GM10248 (cell line): ENCODE measurements around the gene TSPAN13.
A peak's percentile ranks its signal among the peaks of the same experiment; 100 is the strongest.

ENCODE experiments used
- CTCF ChIA-PET: fragments of 300-600 bp; sonication (Branson Sonifier 250); formaldehyde crosslinking; extraction: SDS; loops from one replicate; lab custom pipeline; 2021; ENCODE audit warnings: antibody characterized with exemption; lab: Yijun Ruan, JAX
- POLR2A ChIA-PET: fragments of 350-650 bp; sonication (Branson Sonifier 250); formaldehyde crosslinking; extraction: SDS; loops from one replicate; lab custom pipeline; 2020; ENCODE audit warnings: antibody characterized with exemption; lab: Yijun Ruan, JAX
- DNase-seq: peaks from one replicate; pipeline ENCODE4 v3.0.0; 2012; ENCODE audit errors: extremely low spot score
- CTCF ChIP-seq: IDR thresholded peaks from 2 replicates; pipeline ENCODE4 v1.5.1; 2012; ENCODE audit warnings: mild to moderate bottlenecking, low read depth; ENCODE audit errors: extremely low read depth, missing control alignments, control extremely low read depth

Gene TSPAN13

DNA sequence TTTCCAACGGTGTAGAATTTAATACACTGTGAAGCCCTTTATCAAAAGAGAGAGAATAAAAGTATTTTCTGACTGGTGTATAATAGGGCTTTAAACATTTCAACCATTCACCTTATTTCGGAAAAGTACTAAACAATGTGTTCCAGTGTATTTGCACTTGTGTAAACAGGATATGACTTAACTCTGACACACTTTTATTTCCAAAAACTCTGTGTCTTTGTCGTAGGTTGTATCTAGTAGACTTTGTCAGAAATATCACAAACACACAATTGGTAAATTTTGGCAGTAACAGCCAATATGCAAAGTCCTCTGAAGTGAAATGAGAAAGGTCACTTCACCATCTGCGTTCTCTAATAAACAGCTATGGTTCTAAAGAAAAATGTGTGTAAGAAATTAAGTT is 10.3 kb upstream of the TSPAN13 start:
- no peak for DNase-seq
- no peak for TF ChIP-seq CTCF
- POLR2A ChIA-PET, result no interaction called here
- CTCF ChIA-PET, result no interaction called here

DNA sequence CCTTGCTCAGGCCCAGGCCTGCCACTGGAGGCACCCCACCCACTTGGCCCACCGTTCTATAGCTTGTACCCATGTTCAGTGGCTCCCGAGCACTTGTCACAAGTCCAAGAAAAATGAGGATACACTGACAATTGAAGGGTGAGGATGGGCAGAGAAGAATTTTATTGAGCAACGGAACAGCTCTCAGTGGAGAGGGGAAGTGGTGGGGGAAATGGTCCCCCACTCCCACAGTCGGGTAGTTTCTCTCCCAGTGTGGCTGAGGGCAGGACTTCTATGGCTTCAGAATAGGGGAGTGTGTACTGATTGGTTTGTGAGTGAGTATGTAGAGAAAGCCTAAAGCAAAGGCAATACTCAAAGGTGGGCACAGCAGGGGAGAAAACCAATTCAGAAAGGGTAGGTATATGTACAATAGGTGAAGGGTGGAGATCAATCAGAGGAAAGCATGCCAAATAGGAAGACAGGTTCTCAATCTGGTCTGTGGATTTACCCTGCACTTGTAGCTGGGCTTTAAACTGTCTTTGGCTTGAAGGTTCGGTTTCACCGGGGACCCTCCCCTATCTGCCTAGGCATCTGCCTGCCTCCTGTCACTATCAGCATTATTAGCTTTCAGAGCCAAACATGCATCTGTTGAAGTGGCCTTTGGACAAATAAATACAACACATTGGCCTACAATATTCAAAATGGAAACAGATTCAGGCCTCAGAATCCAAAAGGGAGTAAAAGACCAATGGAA is 8.9 kb upstream of the TSPAN13 start:
- TF ChIP-seq CTCF, result no peak
- DNase-seq, result no peak
- POLR2A ChIA-PET, result no interaction called here
- CTCF ChIA-PET, result interaction anchor here (1.1 kb wide), 1 partner anchor 93 kb away, joined by 3 read pairs; no protein-coding TSS in a partner anchor

- CTCF ChIA-PET, result no interaction called here
- TF ChIP-seq CTCF, result no peak
- POLR2A ChIA-PET, result no interaction called here
- DNase-seq, result no peak
Observed at GRCh38 chr7:16745645-16746044, 7.9 kb upstream of the TSPAN13 start.

- no peak for TF ChIP-seq CTCF
- CTCF ChIA-PET, result no interaction called here
- no peak for DNase-seq
- POLR2A ChIA-PET, result no interaction called here
Observed at GRCh38 chr7:16747102-16747501, 6.5 kb upstream of the TSPAN13 start.

GRCh38 chr7:16753932-16754855 is 639 bp downstream of the TSPAN13 start:
- TF ChIP-seq CTCF, result no peak
- ChIA-PET CTCF (interaction anchor here (1.3 kb wide), 1 partner anchor 47 kb away, joined by 4 read pairs; no protein-coding TSS in a partner anchor), POLR2A (no interaction called here)
- DNase-seq, result peak; percentile 19

DNA sequence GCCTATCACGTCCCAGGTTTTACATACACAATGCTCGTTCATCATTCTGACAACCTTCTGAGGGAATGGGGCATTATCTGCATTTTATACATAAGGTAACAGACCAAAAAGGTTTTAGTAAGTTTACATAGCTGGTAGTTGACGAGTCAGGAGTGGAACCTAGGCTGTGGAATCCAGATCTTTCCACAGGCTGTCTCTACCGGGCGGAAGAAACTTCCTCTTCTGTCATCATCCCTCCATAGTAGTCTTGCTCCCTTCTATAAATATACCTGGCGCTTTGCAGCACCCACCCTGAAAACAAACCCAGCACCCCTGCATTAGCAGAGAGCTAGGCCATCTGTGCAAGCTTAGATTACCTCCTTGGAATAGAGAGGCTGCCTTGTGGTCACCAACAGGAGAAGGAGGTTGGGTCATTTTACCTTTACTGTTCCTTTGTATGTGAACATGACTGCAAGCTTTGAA is 1.3 kb downstream of the TSPAN13 start:
- DNase-seq, result no peak
- POLR2A ChIA-PET, result no interaction called here

More for the DNA sequence above, 1.3 kb downstream of the TSPAN13 start:
- no peak for TF ChIP-seq CTCF
- CTCF ChIA-PET, result interaction anchor here (1.3 kb wide), 1 partner anchor 47 kb away, joined by 4 read pairs; no protein-coding TSS in a partner anchor
